GM19438 (cell line): ENCODE data around the gene DOCK4.
A peak's percentile ranks its signal among the peaks of the same experiment; 100 is the strongest.

Experiments used
- ATAC-seq: cut with Tn5 transposase; IDR thresholded peaks from one replicate; pipeline ENCODE4 v1.9.1; 2021; ENCODE audit warnings: low read depth; ENCODE audit not compliant: unreplicated experiment

DOCK4 gene

GRCh38 chr7:111756687-111757178 lies 449.5 kb downstream of the DOCK4 start:
- ATAC-seq: no peak

- no peak for ATAC-seq
Observed at GRCh38 chr7:111755383-111755782, 450.8 kb downstream of the DOCK4 start.

GRCh38 chr7:111753968-111754367 lies 452.2 kb downstream of the DOCK4 start:
- no peak for ATAC-seq

- peak; percentile 88 for ATAC-seq
Observed at GRCh38 chr7:111752022-111752582, 454.1 kb downstream of the DOCK4 start.

GRCh38 chr7:111750878-111751277 lies 455.3 kb downstream of the DOCK4 start:
- no peak for ATAC-seq

GRCh38 chr7:111750228-111750627 lies 456.0 kb downstream of the DOCK4 start:
- no peak for ATAC-seq

- ATAC-seq: no peak
Observed at GRCh38 chr7:111749625-111750024, 456.6 kb downstream of the DOCK4 start.

GRCh38 chr7:111747718-111748117 lies 458.5 kb downstream of the DOCK4 start:
- no peak for ATAC-seq

- ATAC-seq: no peak
Observed at GRCh38 chr7:111746950-111747349, 459.2 kb downstream of the DOCK4 start.

- no peak for ATAC-seq
Observed at GRCh38 chr7:111744501-111745155, 461.6 kb downstream of the DOCK4 start.

- ATAC-seq: no peak
Observed at GRCh38 chr7:111743244-111743847, 462.9 kb downstream of the DOCK4 start.

- ATAC-seq: peak; percentile 97
Observed at GRCh38 chr7:111741811-111742240, 464.4 kb downstream of the DOCK4 start.

- ATAC-seq: no peak
Observed at GRCh38 chr7:111740942-111741341, 465.3 kb downstream of the DOCK4 start.

GRCh38 chr7:111736552-111736874 lies 469.7 kb downstream of the DOCK4 start:
- ATAC-seq: no peak

GRCh38 chr7:111735661-111736551 lies 470.3 kb downstream of the DOCK4 start:
- ATAC-seq: peak; percentile 76

GRCh38 chr7:111734954-111735660 lies 471.1 kb downstream of the DOCK4 start:
- no peak for ATAC-seq

GRCh38 chr7:111732923-111733322 lies 473.3 kb downstream of the DOCK4 start:
- no peak for ATAC-seq

GRCh38 chr7:111730476-111731300 lies 475.5 kb downstream of the DOCK4 start:
- no peak for ATAC-seq

- no peak for ATAC-seq
Observed at GRCh38 chr7:111730057-111730456, 476.1 kb downstream of the DOCK4 start.

- no peak for ATAC-seq
Observed at GRCh38 chr7:111729483-111729882, 476.7 kb downstream of the DOCK4 start.
